ENCODE results near the gene GRIK4.

- TF ChIP-seq, protein P1, sequence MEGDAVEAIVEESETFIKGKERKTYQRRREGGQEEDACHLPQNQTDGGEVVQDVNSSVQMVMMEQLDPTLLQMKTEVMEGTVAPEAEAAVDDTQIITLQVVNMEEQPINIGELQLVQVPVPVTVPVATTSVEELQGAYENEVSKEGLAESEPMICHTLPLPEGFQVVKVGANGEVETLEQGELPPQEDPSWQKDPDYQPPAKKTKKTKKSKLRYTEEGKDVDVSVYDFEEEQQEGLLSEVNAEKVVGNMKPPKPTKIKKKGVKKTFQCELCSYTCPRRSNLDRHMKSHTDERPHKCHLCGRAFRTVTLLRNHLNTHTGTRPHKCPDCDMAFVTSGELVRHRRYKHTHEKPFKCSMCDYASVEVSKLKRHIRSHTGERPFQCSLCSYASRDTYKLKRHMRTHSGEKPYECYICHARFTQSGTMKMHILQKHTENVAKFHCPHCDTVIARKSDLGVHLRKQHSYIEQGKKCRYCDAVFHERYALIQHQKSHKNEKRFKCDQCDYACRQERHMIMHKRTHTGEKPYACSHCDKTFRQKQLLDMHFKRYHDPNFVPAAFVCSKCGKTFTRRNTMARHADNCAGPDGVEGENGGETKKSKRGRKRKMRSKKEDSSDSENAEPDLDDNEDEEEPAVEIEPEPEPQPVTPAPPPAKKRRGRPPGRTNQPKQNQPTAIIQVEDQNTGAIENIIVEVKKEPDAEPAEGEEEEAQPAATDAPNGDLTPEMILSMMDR (conservative IDR thresholded peaks at IDR 0.05; ENCODE audit: low read depth, low read length): no peak
- TF ChIP-seq EZH2 (IDR thresholded peaks at IDR 0.05; ENCODE audit: low read length, unreplicated experiment) (no peak), EZH2phosphoT487 (IDR thresholded peaks at IDR 0.05; ENCODE audit: borderline replicate concordance, low read length) (no peak)
Observed at GRCh38 chr11:120515186-120515723, 3.7 kb downstream of the GRIK4 start.

All from PC-3 (cell line).